Lung (tissue), 12 donors: Measurements from ENCODE around the gene MMAB. TPM values are rescaled to one million over a fixed set of nuclear protein-coding genes. Genes with fewer than 3 reads are reported as not detected.
"Not testable (repeated sequence)": the region's sequence is repeated elsewhere in the genome, so short reads cannot be mapped to it uniquely, and the experiment has no call there.

Source experiments
- ATAC-seq: fragments of 200-7000 bp; cut with Tn5 transposase; one replicate; pipeline ENCODE4 v1.9.1; 2020; ENCODE audit warnings: moderate number of reproducible peaks; ENCODE audit not compliant: insufficient read depth, low FRiP score
- DNase-seq, 3 donors: peaks; one replicate each; pipeline ENCODE4 v3.0.0-alpha.2; 2013 to 2017
- H3K27ac ChIP-seq, 2 donors: one replicate each; pipeline ENCODE4 v1.5.1; 2013; ENCODE audit warnings: mild to moderate bottlenecking in 2 of 2, moderate library complexity in 2 of 2, control low read depth in 1 of 2, inconsistent platforms in 1 of 2, low read depth in 1 of 2, low read length in 1 of 2
- H3K27me3 ChIP-seq, 3 donors: one replicate each; pipeline ENCODE4 v1.5.1; 2013; ENCODE audit warnings: low read length in 2 of 3; ENCODE audit not compliant: control insufficient read depth in 3 of 3, insufficient read depth in 3 of 3
- H3K36me3 ChIP-seq, 4 donors: one replicate each; pipeline ENCODE4 v1.5.1; 2013; ENCODE audit warnings: low read length in 4 of 4, mild to moderate bottlenecking in 1 of 4, moderate library complexity in 1 of 4; ENCODE audit not compliant: control insufficient read depth in 4 of 4, insufficient read depth in 4 of 4
- H3K4me1 ChIP-seq, 5 donors: one replicate each; pipeline ENCODE4 v1.5.1; 2013; ENCODE audit warnings: low read length in 5 of 5, mild to moderate bottlenecking in 2 of 5, moderate library complexity in 1 of 5; ENCODE audit not compliant: control insufficient read depth in 5 of 5, insufficient read depth in 5 of 5
- H3K4me3 ChIP-seq: one replicate; pipeline ENCODE4 v1.5.1; 2013; ENCODE audit warnings: mild to moderate bottlenecking, control low read depth, moderate library complexity
- H3K9ac ChIP-seq, 2 donors: one replicate each; pipeline ENCODE4 v1.5.1; 2013; ENCODE audit warnings: low read length in 2 of 2, control low read depth in 1 of 2; ENCODE audit not compliant: insufficient read depth in 1 of 2
- H3K9me3 ChIP-seq, 4 donors: one replicate each; pipeline ENCODE4 v1.5.1; 2013; ENCODE audit warnings: low read length in 3 of 4, mild to moderate bottlenecking in 1 of 4, moderate library complexity in 1 of 4; ENCODE audit not compliant: control insufficient read depth in 4 of 4, insufficient read depth in 3 of 4
- WGBS, 2 donors: extraction: QIAGEN DNeasy Blood & Tissue Kit; methylation state at CpG; one replicate each; pipeline ENCODE4 v1.1.7; 2013; 5-methylcytosine and 5-hydroxymethylcytosine counted together
- polyA plus RNA-seq, 2 donors: library from polyadenylated mRNA; stranded (reverse); fragments of 200-250 nt; gene quantifications; one replicate each; pipeline ENCODE4 v1.2.1, GENCODE V29; 2013
- total RNA-seq, 2 donors: library from RNA; depleted of rRNA in 1 of 2; stranded (reverse); fragments of >200 nt in 1 of 2; gene quantifications; one replicate each; pipeline ENCODE4 v1.2.1, GENCODE V29; 2014 to 2021
- TF ChIP-seq, protein P1 (sequence below): IDR thresholded peaks from 2 replicates; pipeline ENCODE4 v1.5.1; 2012; ENCODE audit warnings: mild to moderate bottlenecking; ENCODE audit errors: control extremely low read depth, extremely low read depth
- donor health status: control.
- donor health status: control.
- donor health status: Bipolar disorder and iron deficiency.
- donor health status: healthy.
- donor health status: DM: yes; HTN: yes; CAD: no.

The MMAB gene
- total and polyA plus RNA-seq, 4 donors: 23.8 to 90.2 (median 77.9) TPM

DNA sequence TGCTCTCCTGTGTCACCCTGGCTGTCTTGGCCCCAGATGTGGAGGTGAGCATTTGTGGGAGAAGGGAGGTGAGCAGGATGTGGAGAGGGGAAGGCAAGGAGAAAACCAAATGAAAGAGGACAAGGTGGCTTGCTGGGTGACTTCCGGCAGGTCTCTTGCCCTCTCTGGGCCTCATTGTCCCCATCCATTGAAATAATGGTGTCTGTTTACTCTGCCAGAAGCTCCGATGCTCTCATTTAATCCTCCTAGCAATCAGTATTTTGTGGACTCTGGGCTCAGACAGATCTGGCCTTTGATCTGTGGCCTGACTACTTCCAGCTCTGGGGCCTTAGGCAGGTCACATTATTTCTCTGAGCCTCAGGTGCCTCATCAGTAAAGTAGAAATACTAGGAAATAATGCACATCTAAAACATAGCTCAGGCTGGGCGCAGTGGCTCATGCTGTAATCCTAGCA, 30.9 kb upstream of the MMAB start:
- WGBS, 2 donors: 88 to 92% methylated on average over 3 of the region's 3 CpGs
- Histone ChIP-seq H3K4me1 (peaks cover 0 to 16% (median 0%) of the 10 kb centered on the region in 5 donors), H3K9me3 (peaks cover 0 to 2% (median 0%) of the 10 kb centered on the region in 4 donors), H3K4me3 (no peak overlapping the region), H3K27me3 (no peaks in the 10 kb centered on the region), H3K36me3 (no peaks in the 10 kb centered on the region), H3K9ac (no peak overlapping the region), H3K27ac (no peak overlapping the region)
- DNase-seq (no peak), ATAC-seq (no peak)
- TF ChIP-seq, protein P1, sequence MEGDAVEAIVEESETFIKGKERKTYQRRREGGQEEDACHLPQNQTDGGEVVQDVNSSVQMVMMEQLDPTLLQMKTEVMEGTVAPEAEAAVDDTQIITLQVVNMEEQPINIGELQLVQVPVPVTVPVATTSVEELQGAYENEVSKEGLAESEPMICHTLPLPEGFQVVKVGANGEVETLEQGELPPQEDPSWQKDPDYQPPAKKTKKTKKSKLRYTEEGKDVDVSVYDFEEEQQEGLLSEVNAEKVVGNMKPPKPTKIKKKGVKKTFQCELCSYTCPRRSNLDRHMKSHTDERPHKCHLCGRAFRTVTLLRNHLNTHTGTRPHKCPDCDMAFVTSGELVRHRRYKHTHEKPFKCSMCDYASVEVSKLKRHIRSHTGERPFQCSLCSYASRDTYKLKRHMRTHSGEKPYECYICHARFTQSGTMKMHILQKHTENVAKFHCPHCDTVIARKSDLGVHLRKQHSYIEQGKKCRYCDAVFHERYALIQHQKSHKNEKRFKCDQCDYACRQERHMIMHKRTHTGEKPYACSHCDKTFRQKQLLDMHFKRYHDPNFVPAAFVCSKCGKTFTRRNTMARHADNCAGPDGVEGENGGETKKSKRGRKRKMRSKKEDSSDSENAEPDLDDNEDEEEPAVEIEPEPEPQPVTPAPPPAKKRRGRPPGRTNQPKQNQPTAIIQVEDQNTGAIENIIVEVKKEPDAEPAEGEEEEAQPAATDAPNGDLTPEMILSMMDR: no peak

DNA sequence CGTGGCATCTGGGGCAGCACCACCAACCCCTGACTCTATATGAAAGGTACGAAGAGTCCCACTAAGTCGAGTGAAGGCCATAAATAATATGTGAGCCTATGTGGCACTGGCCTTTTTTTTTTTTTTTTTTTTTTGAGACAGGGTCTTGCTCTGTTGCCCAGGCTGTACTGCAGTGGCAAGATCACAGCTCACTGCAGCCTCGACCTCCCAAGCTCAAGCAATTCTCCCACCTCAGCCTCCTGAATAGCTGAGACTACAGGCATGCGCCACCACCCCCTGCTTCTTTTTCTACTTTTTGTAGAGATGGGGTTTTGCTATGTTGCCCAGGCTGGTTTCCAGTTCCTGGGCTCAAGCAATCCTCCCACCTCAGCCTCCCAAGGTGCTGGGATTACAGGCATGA, 28.8 kb upstream of the MMAB start:
- H3K4me1 ChIP-seq: peaks cover 0 to 21% (median 3%) of the 10 kb centered on the region in 5 donors
- not testable (repeated sequence) for H3K27ac ChIP-seq, H3K9ac ChIP-seq, ATAC-seq, H3K36me3 ChIP-seq, H3K9me3 ChIP-seq, H3K4me3 ChIP-seq, H3K27me3 ChIP-seq, DNase-seq
- WGBS, 2 donors: 84 to 93% methylated on average over 5 of the region's 5 CpGs

DNA sequence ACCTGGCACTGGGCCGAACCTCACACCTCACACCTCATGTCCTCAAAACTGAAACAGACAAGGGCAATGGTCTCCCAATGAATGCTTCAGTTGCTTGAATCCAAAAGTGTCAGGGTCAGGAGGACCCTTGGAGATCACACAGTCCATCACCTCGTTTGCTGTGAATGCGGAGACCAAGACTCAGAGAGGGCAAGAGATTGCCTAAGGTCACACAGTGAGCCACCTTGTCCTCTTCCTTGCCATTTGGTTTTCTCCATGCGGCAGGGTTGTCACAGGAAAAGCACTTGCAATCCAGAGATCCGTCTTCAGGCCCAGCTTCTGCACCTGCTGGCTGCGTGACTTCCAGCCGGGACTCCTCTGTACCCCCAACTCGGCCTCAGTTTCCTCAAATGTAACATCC, 28.3 kb upstream of the MMAB start:
- Histone ChIP-seq H3K9ac (no peak overlapping the region), H3K9me3 (no peaks in the 10 kb centered on the region), H3K27me3 (no peaks in the 10 kb centered on the region), H3K4me3 (no peak overlapping the region), H3K4me1 (peaks cover 0 to 15% (median 3%) of the 10 kb centered on the region in 5 donors), H3K36me3 (peaks cover 0 to 4% (median 0%) of the 10 kb centered on the region in 4 donors), H3K27ac (no peak overlapping the region)
- WGBS, 2 donors: 87 to 94% methylated on average over 8 of the region's 8 CpGs
- DNase-seq: no peak
- TF ChIP-seq, protein P1: no peak
- no peak for ATAC-seq

DNA sequence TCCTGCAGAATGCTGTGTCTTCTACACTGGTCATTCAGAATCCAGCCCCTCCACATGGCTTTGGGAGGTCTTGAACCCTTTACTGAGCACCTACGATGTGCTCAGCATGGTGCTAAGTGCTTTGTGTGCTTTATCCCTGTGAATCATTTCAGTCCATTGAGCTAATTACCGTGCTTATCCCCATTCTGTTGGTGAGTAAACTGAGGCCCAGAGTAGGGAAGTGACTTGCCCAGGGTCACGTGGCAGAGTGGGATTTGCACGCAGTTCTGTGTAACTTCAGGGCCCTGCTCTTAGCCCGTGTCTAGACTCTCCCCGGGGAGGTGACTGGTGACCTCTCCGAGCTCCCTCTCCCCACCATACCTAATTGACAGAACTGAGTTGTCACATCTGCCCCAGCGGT, 27.7 kb upstream of the MMAB start:
- WGBS, 2 donors: 85 to 91% methylated on average over 8 of the region's 8 CpGs
- H3K9ac ChIP-seq: no peak overlapping the region
- no peak overlapping the region for H3K27ac ChIP-seq
- ATAC-seq: no peak
- TF ChIP-seq, protein P1: no peak
- H3K4me3 ChIP-seq: no peak overlapping the region
- H3K4me1 ChIP-seq: peaks cover 0 to 9% (median 3%) of the 10 kb centered on the region in 5 donors
- no peak for DNase-seq
- H3K9me3 ChIP-seq: no peaks in the 10 kb centered on the region
- H3K36me3 ChIP-seq: peaks cover 0 to 10% (median 0%) of the 10 kb centered on the region in 4 donors
- H3K27me3 ChIP-seq: no peaks in the 10 kb centered on the region
